GM19043 (cell line): ENCODE measurements around the gene ADPRM.

Experiments used
- ATAC-seq: cut with Tn5 transposase; IDR thresholded peaks from one replicate; pipeline ENCODE4 v1.9.1; 2021; ENCODE audit warnings: low read depth; ENCODE audit not compliant: unreplicated experiment

ADPRM gene

DNA sequence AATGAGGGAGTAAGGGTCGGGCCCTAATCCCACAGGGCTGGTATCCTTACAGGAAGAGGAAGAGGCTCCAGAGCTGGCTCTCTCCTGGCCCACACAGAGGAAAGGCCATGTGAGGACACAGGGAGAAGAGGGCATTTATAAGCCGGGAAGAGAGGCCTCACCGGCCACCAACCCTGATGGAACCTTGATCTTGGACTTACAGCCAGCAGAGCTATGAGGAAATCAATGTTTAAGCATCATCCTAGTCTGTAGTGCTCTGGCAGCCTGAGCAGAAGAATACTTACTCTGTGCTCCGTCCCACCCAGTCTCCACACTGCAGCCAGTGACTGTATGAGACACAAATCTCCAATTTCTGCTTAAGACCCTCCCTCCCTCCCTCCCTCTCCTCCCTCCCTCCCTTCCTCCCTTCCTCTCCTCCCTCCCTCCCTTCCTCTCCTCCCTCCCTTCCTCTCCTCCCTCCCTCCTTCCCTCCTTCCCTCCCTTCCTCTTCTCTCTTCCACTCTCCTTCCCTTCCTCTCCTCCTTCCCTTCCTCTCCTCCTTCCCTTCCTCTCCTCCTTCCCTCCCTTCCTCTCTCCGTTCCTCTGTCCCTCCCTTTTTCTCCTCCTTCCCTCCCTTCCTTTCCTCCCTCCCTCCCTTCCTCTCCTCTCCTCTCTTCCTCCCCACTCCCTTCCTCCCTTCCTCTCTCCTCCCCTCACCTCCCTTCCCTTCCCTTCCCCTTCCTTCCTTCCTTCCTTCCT is 41.3 kb downstream of the ADPRM start:
- ATAC-seq = no peak

DNA sequence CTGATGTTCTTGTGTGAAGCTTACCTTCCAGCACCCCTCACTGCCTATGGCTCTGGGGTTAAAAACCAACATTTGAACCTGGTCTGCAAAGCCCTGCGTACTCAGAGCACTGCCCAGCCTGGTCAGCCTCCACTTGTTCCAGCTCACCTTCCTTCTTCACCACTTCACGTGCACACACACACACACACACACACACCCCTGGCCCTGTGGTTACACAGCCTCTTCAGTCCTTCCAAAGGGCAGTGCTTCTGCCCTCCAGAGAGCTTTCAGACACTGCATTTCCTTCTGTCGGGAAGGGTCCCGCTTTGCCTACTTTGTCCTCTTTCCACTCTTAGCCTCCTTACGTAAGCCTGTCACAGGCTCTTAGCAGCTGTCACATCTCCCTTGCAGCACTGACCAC is 42.0 kb downstream of the ADPRM start:
- no peak for ATAC-seq

DNA sequence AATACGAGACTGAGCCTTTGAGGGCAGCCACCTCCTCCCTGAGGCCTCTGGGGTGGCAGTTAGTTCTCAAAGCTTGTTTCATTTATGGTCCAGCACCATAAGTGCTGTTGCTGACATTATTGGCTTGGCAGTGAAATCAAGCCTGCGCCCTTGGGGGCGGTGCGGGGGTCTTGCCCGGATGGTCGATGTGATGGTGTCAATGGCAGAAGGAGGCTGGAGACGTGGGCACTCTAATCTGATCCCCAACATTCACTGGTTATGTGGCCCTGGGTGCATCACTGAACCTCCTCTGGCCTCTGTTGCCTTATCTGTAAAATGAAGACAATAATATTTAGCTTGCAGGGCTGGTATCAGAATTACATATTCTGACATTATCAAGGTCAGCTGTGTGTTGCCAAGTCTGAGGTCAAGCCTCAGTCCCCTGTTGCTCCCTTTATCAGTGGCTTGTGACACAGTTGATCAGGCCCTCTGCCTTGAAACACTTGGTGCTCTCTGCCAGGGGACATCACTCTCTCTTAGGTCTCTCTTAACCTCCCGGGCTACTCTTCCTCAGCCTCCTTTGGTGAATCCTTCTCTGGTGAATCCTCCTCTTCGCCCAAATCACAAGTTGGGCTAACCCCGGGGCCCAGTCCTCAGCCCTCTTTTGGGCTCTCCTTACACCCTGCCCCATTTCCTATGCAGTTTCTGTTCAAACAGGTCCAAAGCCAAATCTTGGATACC is 44.2 kb downstream of the ADPRM start:
- no peak for ATAC-seq

DNA sequence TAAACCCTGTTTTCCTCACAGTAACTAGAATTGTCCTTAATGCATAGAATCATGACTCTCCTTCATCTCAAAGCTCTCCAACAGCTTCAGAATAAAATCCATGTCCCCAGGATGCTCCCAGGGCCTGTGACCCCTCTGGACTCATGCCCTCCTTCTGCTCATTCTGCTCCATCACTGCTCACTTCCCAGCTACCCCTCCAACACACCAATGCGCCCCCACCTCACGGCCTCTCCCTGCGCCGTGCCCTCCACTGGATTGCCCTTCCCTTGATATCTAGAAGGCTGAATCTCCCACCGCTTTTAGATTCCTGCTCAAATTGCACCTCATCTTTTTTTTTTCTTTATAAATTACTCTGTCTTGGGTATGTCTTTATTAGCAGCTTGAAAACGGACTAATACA is 45.0 kb downstream of the ADPRM start:
- no peak for ATAC-seq

DNA sequence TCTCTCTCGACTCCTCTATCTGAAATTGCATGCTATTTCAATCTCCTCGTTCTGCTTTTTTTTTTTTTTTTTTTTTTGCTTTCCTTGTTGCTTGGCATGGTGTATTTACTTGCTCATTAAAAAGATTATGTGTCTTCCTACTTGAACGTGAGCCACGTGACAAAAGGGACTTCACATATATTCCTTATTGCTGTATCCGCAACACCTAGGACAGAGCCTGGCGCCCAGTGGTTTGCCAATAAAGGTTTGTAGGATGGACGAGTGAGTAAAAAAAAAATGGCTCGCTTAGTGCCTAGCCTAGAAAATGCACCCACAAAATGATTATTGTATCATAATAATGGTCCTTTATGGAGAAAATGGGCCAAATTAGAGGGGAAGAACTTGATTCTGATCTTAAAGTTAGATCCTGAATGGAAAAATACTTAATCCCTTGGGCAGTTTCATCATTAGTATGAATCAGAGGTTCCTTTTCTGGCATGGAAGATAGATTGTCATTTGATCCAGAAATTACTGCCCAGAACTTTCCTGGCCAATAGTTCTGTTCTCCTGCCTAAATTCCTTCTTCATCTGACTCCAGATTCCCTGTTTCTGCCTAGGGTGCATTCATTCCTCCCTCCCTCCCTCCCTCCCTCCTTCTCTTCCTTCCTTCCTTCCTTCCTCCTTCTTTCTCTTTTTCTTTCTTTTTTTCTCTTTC is 46.1 kb downstream of the ADPRM start:
- ATAC-seq = no peak

DNA sequence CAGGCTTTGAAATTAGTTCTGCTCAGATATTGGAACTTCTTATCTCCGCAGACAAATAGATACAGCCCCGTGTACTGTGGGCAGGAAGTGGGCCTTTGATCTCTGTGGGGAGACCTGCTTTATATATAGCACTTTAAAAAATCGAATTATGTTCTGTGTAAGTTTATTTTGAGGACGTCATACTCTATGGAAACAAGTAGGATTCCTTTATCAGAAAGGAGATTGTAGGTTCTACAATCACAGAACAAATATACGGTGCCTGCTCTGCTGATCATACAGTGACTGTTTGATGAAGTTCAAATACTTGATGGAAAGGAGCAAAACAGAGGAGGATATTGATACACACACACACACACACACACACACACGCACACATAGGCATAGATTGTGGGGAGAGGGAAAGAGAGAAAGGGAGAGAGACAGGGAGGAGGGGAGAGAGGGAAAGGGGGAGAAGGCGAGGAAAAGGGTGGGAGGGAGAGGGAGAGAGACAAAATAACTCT is 47.2 kb downstream of the ADPRM start:
- no peak for ATAC-seq

DNA sequence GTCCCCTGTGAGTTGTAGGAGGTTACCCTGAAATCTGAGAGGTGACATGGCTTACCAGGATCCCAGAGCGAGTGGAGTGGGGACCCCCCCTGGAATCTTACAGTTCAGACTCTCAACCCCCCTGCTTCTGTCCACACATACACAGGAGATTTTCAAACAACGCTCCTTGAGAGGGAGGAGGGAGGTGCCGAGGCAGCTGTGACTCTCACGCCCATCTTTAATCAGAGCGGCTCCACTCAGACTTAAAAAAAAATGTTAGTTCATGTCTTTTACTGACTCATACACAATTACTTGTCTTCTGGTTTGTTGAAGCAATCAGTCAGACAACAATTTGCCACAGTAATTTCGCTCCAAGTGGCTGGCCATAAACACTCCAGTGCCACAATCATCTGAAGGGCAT is 47.8 kb downstream of the ADPRM start:
- no peak for ATAC-seq

DNA sequence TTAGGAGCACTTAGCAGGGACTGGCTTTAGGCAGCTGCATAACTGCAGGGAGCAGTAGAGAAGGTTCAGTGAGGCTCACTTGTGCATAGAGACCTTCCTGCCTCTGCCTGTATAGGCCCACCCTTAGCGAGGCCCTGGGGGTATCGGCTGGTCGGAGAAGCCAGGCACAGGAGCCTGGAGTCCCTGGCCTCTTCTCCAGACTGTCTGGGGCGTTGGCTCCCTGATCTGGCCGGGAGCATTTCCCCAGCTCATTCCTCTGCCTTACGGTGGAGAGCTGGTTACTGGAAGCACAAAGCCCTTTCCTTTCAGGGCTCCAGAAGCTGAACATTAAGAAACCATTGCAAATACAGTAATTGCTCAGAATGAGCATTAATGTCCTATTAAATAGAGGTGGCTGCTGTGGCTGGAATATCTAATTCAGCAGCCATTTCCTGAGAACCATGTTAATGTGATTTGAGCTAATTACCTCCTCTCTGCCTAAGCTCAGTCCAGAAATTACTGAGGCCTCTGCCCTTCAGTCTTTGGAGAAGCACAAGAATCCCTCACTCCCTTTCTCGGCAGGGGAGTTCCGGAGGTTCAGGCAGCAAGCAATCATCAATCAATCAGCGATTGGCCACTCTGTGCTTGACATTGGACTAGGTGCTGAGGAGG is 51.3 kb downstream of the ADPRM start:
- ATAC-seq = no peak

DNA sequence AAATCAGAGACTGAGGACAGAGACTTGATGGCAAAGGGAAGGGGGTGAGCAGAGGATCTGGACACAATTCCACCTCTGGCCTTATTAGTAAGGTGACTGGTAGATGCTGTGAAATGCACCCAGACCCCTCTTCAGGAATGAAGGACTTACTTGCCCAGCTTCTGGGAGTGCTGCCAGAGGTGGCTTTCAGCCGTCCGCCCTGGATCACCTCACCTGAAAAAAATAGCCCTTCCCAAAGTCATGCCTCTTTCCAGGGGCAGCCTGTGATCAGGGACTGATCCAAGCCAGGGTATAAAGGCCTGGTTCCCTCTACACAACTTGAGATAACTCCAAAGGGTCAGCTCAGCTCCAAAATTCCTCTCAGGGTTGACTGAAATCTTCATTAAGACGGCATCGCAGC is 52.8 kb downstream of the ADPRM start:
- ATAC-seq = no peak

DNA sequence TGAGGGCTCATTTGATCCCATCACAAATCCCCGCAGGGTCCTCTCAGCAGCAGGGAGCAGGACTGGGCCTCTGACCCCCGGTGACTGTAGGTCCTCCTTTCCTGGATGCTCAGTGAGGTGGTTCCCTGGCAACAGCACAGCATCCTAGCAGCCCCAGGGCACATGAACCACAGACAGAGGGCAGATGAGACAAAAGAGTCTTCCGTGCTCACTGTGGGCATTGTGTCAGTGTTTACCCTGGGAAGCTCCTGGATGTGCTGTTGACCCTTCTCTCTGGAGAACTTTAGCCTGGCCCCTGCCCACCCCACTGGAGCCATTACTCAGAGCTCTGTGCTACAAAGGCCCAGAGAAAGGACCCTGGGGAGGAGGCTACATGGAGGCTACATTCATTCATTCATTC is 54.2 kb downstream of the ADPRM start:
- ATAC-seq = no peak

DNA sequence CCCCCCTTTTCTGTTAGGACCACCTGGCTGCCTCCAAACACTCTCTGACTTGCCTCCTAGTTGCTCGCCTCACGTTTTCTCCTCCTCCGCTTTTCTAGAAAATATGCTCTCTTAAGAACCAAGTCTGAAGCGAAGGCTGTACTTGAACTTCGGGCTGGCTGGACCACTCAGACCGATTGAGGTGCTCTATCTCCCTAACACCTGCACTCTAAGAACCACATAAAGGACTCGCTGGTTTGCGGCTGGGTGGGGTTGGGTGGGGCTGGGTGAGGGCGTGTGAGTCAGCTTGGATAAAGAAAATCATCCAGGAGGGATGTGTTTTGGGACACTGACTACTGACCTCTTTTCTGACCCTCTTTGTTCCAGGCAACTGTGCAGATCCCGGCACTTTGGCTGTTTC is 55.3 kb downstream of the ADPRM start:
- no peak for ATAC-seq

DNA sequence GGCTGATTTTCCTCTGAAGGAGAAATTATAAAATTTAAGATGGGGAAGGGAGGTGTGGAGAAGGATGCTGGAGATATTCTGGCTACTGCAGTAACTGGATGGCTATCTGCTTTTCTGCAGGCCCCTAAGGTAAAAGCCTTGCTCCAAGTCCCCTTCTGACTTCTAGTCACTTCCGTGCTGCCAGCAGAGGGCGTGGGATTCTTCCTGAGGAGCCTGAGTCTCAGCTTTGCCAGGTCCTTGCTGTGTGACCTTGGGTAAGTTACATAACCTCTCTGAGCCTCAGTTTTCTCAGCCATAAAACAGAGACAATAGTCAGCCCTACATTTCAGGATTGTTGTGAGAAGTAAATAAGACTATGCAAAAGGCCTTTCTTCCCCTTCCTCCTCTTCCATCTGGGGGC is 56.7 kb downstream of the ADPRM start:
- ATAC-seq = no peak

DNA sequence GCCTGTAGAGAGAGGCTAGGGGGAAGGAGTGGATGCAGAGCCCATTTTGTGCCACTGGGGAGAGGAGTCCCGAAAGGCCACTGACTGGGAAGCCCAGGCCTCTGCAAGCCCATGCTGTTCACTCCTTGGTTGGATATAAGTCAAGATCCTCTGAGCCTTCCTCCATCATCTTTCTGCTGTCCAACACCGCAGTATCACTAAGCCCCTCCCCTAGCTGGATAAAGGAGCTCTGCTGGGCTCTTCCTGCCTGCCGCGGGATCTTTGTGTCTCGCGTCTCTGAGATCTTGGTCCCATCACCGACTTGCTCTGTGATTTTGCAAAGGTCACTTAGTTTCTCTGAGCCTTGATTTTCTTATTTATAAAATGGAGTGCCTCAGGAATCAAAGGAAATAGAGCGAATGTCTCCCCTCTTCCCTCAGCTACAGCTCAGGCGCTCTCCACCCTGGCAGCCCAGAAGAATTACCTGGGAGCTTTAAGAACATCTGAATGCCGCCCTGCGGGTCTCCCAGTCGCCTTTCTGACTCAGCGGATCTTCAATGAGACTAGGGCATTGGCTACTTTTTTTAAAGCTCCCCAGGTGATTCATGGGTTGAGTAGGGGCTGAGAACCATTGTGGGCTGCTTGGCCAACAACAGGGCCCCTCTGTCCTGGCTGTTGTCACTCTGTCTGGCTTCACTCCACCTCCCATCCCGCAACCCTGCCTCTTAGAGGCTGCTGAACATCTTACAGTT is 57.6 kb downstream of the ADPRM start:
- ATAC-seq = no peak

DNA sequence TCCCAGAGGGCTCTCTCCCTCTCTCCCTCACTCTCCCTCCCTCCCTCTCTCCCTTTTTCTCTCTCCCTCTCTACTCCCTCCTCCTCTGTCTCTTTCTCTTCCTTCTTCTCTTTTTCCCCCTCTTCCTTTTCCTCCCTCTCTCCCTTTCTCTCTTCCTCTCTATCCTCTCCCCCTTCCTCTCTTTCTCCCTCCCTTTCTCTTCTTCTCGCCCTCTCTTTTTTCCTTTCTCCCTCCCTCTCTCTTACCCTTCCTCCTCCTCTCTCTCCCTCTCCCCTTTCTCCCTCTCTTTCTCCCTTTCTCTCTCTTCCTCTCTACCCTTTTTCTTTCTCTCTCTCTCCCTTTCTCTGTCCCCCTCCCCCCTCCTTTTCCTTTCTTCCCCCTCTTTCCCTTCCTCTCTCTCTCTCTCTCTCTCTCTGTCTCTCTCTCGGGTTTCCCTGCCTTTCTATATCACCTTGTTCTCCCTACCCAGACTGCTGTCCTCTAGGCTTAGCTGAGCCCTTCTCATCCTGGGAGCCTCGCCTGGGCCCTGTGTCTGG is 58.3 kb downstream of the ADPRM start:
- ATAC-seq = no peak

DNA sequence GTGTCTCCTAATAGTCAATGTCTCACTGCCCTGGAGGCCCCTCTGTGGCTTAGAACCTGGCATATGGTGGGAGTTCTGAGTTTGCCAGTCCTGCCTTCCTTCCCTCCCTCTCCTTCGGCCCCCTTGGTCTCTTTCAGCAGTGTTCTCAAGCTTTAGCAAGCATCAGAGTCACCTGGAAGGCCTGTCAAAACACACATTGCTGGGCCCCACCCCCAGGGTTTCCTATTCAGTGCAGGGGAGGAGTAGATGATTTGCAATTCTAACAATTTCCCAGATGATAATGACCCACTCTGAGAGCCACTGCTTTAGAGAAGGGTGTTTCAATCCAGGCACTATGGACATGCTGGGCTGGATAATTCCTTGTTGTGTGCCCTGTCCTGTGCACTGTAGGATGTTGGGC is 58.8 kb downstream of the ADPRM start:
- no peak for ATAC-seq

DNA sequence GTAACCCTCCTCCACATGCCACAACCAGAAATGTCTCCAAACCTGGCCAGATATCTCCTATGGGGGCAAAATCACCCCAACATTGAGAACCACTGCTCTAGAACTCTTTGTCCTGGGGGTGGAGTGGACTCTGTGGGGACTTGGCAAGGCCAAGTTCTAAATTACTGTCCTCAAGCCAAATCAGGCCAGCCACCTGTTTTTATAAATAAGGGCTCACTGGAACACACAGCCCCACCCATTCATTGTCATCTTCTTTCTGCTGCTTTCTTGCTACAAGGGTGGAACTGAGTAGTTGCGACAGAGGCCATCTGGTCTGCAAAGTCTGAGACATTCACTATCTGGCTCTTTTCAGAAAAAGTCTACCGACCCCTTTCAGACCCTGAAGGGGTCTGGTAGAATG is 59.2 kb downstream of the ADPRM start:
- no peak for ATAC-seq

DNA sequence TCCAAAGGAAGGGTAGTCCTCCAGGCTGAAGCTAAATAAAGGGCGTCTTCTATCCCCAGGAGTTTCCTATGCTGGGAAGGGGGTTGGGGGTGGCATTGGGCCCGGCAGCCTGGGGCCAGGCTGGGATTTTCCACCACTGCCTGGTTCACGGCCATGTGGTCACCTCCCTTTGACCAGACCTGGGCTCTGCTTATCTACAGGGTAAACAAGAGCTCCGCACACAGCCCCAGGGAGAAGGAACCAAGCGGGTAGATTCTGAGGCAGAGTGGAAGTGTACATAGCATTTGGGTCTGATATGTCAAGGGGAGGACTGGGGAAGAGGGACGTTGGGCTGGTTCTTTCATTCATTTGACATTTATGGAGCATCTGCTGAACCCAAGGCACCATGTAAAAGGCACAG is 59.7 kb downstream of the ADPRM start:
- ATAC-seq = no peak

DNA sequence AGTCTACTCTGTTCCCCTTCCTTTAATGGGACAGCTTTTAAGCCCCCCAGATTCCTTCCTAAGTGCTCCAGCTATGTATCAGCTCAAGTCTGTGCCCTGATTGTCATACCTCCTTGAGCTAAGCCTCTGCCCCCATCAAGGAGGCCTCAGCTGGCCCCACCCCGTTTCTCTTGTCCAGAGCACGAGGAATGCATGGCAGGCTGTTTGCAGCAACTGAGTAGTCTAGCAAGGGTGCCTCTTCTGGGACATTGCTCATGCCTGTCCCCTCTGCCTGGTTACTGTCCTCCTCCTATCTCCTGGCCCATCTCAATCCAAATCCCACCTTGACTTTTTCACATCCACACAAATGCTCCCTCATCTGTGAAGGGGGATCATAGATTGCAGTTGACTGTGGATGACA is 60.3 kb downstream of the ADPRM start:
- ATAC-seq = no peak

DNA sequence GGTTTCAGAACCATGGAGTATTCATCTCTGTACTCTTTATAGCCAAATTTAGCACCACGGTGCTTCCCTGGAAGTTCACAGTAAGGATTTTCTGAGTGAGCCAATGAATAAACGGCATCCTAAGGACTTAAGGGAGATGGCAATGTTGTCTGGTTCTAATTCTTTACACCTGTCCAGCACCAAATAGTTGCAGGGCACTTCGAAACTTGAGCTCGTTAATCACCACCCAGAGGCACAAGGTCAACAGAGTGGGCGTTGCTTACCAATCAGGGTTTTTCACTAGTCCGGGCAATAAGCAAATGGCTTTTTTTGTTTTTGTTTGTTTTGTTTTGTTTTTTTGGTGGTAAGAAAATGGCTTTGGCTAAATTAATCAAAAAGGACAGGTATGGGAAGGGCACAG is 60.7 kb downstream of the ADPRM start:
- no peak for ATAC-seq
